PC-9 (cell line): ENCODE results near the gene DMAC2. TPM values are rescaled to one million over a fixed set of nuclear protein-coding genes. Genes with fewer than 3 reads are reported as not detected.

Experiments
- BruUV-seq: library from RNA; stranded (reverse); fragments of 400-500 nt; replicated peaks from 2 replicates; lab custom pipeline; 2021; lab: Mats Ljungman, UMichigan
- CTCF ChIA-PET: fragments of 300-600 bp; sonication (Branson Sonifier 250); formaldehyde crosslinking; loops from one replicate; lab custom pipeline; 2022; ENCODE audit warnings: antibody characterized with exemption; lab: Charles Lee
- POLR2A ChIA-PET: fragments of 300-600 bp; sonication (Branson Sonifier 250); formaldehyde crosslinking; loops from one replicate; lab custom pipeline; 2022; ENCODE audit warnings: antibody characterized with exemption; ENCODE audit not compliant: unreplicated experiment; lab: Charles Lee
- DNase-seq, 2 experiments: peaks; one replicate each; pipeline versions ENCODE4 v3.0.0 to v3.0.0-alpha.2; 2015 to 2022; ENCODE audit warnings: mixed read lengths in 1 of 2
- H2AFZ ChIP-seq: fragments of 200-600 bp; sonication (generic); 2 replicates; pipeline ENCODE4 v1.8.1; 2017; ENCODE audit warnings: antibody characterized with exemption
- H3F3A ChIP-seq: fragments of 200-600 bp; sonication (generic); 2 replicates; pipeline ENCODE4 v1.8.1; 2017; ENCODE audit warnings: antibody characterized with exemption, mild to moderate bottlenecking, low read depth; ENCODE audit not compliant: insufficient read depth
- H3K27ac ChIP-seq: fragments of 200-600 bp; sonication (generic); 2 replicates; pipeline ENCODE4 v1.6.1; 2016; ENCODE audit warnings: mixed run types
- H3K27me3 ChIP-seq: fragments of 200-600 bp; sonication (generic); 2 replicates; pipeline ENCODE4 v1.6.1; 2016; ENCODE audit warnings: low read depth, mixed run types; ENCODE audit not compliant: insufficient read depth
- H3K36me3 ChIP-seq: fragments of 200-600 bp; sonication (generic); 2 replicates; pipeline ENCODE4 v1.6.1; 2016; ENCODE audit warnings: low read depth, mixed run types
- H3K4me1 ChIP-seq: fragments of 200-600 bp; sonication (generic); replicated peaks from 2 replicates; pipeline ENCODE4 v1.6.1; 2016; ENCODE audit warnings: mixed run types; ENCODE audit not compliant: insufficient read depth
- H3K4me2 ChIP-seq: fragments of 200-600 bp; sonication (generic); 2 replicates; pipeline ENCODE4 v1.6.1; 2017; ENCODE audit warnings: mixed run types
- H3K4me3 ChIP-seq: fragments of 200-600 bp; sonication (generic); 2 replicates; pipeline ENCODE4 v1.6.1; 2016; ENCODE audit warnings: mixed run types
- H3K79me2 ChIP-seq: fragments of 200-600 bp; sonication (generic); 2 replicates; pipeline ENCODE4 v1.6.1; 2017; ENCODE audit warnings: low read depth, mixed run types
- H3K9me2 ChIP-seq: fragments of 200-600 bp; sonication (generic); 2 replicates; pipeline ENCODE4 v1.8.1; 2017; ENCODE audit warnings: mild to moderate bottlenecking; ENCODE audit not compliant: insufficient read depth
- H3K9me3 ChIP-seq: fragments of 200-600 bp; sonication (generic); 2 replicates; pipeline ENCODE4 v1.8.1; 2016; ENCODE audit warnings: low read depth; ENCODE audit not compliant: insufficient read depth
- H4K20me1 ChIP-seq: fragments of 200-600 bp; sonication (generic); 2 replicates; pipeline ENCODE4 v1.8.1; 2017; ENCODE audit not compliant: insufficient read depth
- CTCF ChIP-seq: fragments of 200-600 bp; sonication (generic); conservative IDR thresholded peaks from 2 replicates; pipeline ENCODE4 v1.6.1; 2017; ENCODE audit warnings: mixed run types, antibody characterized with exemption, mild to moderate bottlenecking, moderate library complexity
- EZH2 ChIP-seq: fragments of 200-600 bp; sonication (generic); IDR thresholded peaks from 2 replicates; pipeline ENCODE4 v1.8.0; 2017; ENCODE audit warnings: antibody characterized with exemption, low read depth
- intact Hi-C: fragments of 100-400 bp; cut with micrococcal nuclease; formaldehyde crosslinking; loops from one replicate; pipeline ENCODE4 v1.10.0; 2022; ENCODE audit not compliant: unreplicated experiment
- total RNA-seq: library from RNA; stranded (reverse); gene quantifications from 2 replicates; pipeline ENCODE4 v1.2.3, GENCODE V29; 2021

The DMAC2 gene
- total RNA-seq, 1 experiment from 2014 or later, result 38.6 TPM

DNA sequence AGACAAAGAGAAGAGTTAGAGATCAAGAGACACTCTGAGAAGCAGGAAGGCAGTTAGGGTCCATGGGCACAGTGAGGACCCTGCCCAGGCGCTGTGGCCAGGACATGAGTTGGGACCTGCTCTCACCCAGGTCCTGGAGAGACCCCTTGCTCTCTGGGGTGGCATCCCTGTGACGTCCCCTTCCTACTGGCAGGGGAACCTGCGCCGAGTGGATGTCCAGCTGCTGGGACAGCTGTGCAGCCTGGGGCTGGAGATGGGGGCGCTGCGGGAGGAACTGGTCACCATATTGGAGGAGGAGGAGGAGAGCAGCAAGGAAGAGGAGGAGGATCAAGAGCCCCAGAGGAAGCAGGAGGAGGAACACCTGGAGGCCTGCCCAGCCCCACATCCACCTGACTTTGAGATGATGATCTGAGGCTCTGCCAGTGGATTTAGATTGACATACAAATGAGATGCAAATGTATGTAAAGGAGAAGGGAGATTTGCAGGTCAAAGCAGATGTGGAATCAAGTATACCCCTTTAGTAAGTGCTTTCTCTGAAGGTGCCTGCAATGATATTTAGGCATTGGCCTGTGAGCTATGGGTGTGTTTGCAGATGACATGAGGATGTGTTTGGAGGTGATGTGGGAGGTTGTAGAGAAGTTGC, 4.2 kb upstream of the DMAC2 start:
- H3K4me2 ChIP-seq, result no peak overlapping the region
- H3K4me1 ChIP-seq, result peaks cover 3% of the 10 kb centered on the region; the same call in 1 of the 2 replicates
- H2AFZ ChIP-seq, result no peak overlapping the region
- no peak for DNase-seq
- H3K9me3 ChIP-seq, result no peaks in the 10 kb centered on the region; the same call in 1 of the 2 replicates
- ChIA-PET POLR2A (no interaction called here), CTCF (no interaction called here)
- H3K4me3 ChIP-seq, result no peak overlapping the region
- intact Hi-C loops, result no loop called here
- H3F3A ChIP-seq, result no peaks in the 10 kb centered on the region
- H3K27ac ChIP-seq, result no peak overlapping the region
- no peaks in the 10 kb centered on the region for H3K36me3 ChIP-seq
- no TSS peak for BruUV-seq
- H4K20me1 ChIP-seq, result no peaks in the 10 kb centered on the region
- no peaks in the 10 kb centered on the region for H3K9me2 ChIP-seq
- TF ChIP-seq CTCF (no peak), EZH2 (no peak)
- peaks cover 34% of the 10 kb centered on the region; the same call in 1 of the 2 replicates for H3K27me3 ChIP-seq
- peaks cover 2% of the 10 kb centered on the region; the same call in 1 of the 2 replicates for H3K79me2 ChIP-seq

DNA sequence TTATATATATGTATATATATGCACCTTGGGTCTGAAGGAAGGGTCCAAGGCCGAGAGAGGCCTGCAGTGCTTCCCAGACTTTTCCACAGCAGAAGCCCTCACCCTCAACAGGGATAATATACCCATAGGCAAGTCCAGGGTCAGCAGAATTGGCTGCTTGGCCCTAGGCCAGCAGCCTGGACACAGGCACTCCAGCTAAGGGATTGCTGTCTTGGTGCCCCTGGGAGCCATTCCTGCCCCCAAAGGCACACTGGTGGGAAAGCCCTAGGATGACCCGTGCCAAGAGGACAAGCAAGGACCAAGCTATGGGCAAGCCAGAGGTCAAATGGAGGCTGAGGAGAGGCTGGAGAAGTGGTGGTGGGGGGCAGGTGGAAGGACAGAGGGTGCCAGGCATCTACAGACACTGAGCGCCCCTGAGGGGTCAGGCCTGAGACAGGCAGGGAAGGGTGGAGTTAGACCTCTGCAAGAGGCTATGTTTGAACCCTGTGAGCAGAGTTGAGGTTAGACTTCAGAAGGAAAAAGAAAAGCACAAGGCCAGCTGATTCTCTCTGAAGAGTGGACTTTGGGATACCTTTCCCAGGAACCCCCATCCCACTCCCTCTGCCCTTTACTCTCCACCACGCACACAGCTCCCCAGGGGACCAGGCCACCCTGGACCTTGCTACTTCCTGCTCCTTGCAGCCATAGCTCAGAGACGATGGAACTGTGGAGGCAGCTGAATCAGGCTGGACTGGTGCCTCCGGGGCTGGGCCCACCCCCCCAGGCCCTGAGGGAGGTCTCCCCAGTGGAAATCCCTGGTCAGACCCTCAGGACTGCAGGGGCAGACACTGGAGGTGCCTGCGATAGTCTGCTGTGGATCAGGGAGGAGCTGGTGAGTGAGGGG, 3.0 kb upstream of the DMAC2 start, which contains the start of gene ERICH4:
ERICH4 (plus strand) TSS at position 684 of the 883 bp plus-strand sequence; CDS start at position 698, 14 bp downstream.
- H3K9me3 ChIP-seq, result no peaks in the 10 kb centered on the region; the same call in 1 of the 2 replicates
- H4K20me1 ChIP-seq, result no peaks in the 10 kb centered on the region
- peaks cover 7% of the 10 kb centered on the region; the same call in 1 of the 2 replicates for H3K4me1 ChIP-seq
- no peaks in the 10 kb centered on the region for H3F3A ChIP-seq
- peaks cover 6% of the 10 kb centered on the region; the same call in 1 of the 2 replicates for H3K79me2 ChIP-seq
- DNase-seq, result no peak
- ChIA-PET POLR2A (no interaction called here), CTCF (interaction anchor here (0.6 kb wide), 1 partner anchor 109 kb away, joined by 4 read pairs; no protein-coding TSS in a partner anchor)
- H3K27me3 ChIP-seq, result peaks cover 34% of the 10 kb centered on the region; the same call in 1 of the 2 replicates
- TF ChIP-seq CTCF (no peak), EZH2 (no peak)
- no peak within 1 kb of the TSS for H3K4me2 ChIP-seq
- BruUV-seq, result no TSS peak
- intact Hi-C loops, result no loop called here
- no peaks in the 10 kb centered on the region for H3K9me2 ChIP-seq
- H3K27ac ChIP-seq, result no peak within 1 kb of the TSS
- no peak within 1 kb of the TSS for H2AFZ ChIP-seq
- H3K4me3 ChIP-seq, result no peak within 1 kb of the TSS
- H3K36me3 ChIP-seq, result no peaks in the 10 kb centered on the region

- no TSS peak for BruUV-seq
- H3K27ac ChIP-seq, result no peak overlapping the region
- peaks cover 7% of the 10 kb centered on the region; the same call in 1 of the 2 replicates for H3K4me1 ChIP-seq
- no peak overlapping the region for H3K4me2 ChIP-seq
- H3K9me2 ChIP-seq, result no peaks in the 10 kb centered on the region
- intact Hi-C loops, result no loop called here
- H3K79me2 ChIP-seq, result peaks cover 6% of the 10 kb centered on the region; the same call in 1 of the 2 replicates
- no peaks in the 10 kb centered on the region for H4K20me1 ChIP-seq
- H3K9me3 ChIP-seq, result no peaks in the 10 kb centered on the region; the same call in 1 of the 2 replicates
- no peaks in the 10 kb centered on the region for H3F3A ChIP-seq
- no peak overlapping the region for H3K4me3 ChIP-seq
- TF ChIP-seq CTCF, result no peak
- TF ChIP-seq EZH2, result no peak
- peaks cover 21% of the 10 kb centered on the region; the same call in 1 of the 2 replicates for H3K27me3 ChIP-seq
- H2AFZ ChIP-seq, result no peak overlapping the region
- no peak for DNase-seq
- POLR2A ChIA-PET, result interaction anchor here (0.6 kb wide), 1 partner anchor 696 kb away, joined by 3 read pairs; no protein-coding TSS in a partner anchor
- H3K36me3 ChIP-seq, result no peaks in the 10 kb centered on the region
- CTCF ChIA-PET, result interaction anchor here (0.7 kb wide), 1 partner anchor 363 kb away, joined by 14 read pairs; no protein-coding TSS in a partner anchor
Measured at GRCh38 chr19:41441321-41441945, 1.7 kb upstream of the DMAC2 start.
